A549 (cell line): ENCODE results near the gene C9orf78. TPM values are rescaled to one million over a fixed set of nuclear protein-coding genes. Genes with fewer than 3 reads are reported as not detected.
A peak's percentile ranks its signal among the peaks of the same experiment; 100 is the strongest.

Source experiments
- ATAC-seq, 2 experiments: fragments of 200-7000 bp in 1 of 2; fragments of >200 bp in 1 of 2; cut with Nextera tagmentation in 1 of 2; cut with Tn5 transposase in 1 of 2; 3 replicates each; pipeline versions ENCODE4 v1.8.0 to v1.9.1; 2018 to 2020; ENCODE audit warnings: mild to moderate bottlenecking in 1 of 2, moderate library complexity in 1 of 2
- CTCF ChIA-PET: fragments of 300-600 bp; sonication (Branson Sonifier 250); formaldehyde crosslinking; extraction: SDS; loops from one replicate; lab custom pipeline; 2021; ENCODE audit warnings: antibody characterized with exemption, inconsistent platforms; lab: Yijun Ruan, JAX
- POLR2A ChIA-PET: fragments of 350-600 bp; formaldehyde crosslinking; extraction: SDS; loops from one replicate; lab custom pipeline; 2021; ENCODE audit warnings: antibody characterized with exemption, inconsistent platforms; lab: Yijun Ruan, JAX
- DNase-seq, 2 experiments: peaks; one replicate each; pipeline versions ENCODE4 v3.0.0 to v3.0.0-alpha.2; 2011 to 2016; ENCODE audit warnings: low read depth in 1 of 2, low spot score in 1 of 2
- FAIRE-seq: peaks from 2 replicates; lab custom pipeline; 2011; peaks lifted over from hg19 to GRCh38; lab: Jason Lieb, UNC
- H3K27ac ChIP-seq, 2 experiments: fragments of >200 bp; sonication (Bioruptor Twin); formaldehyde crosslinking; 3 replicates each; pipeline ENCODE4 v1.5.1; 2016 to 2017
- H3K4me1 ChIP-seq: fragments of >200 bp; sonication (Bioruptor Twin); formaldehyde crosslinking; 3 replicates; pipeline ENCODE4 v1.6.1; 2016
- H3K4me2 ChIP-seq: fragments of >200 bp; sonication (Bioruptor Twin); formaldehyde crosslinking; 3 replicates; pipeline ENCODE4 v1.6.1; 2016
- H3K4me3 ChIP-seq: fragments of >200 bp; sonication (Bioruptor Twin); formaldehyde crosslinking; 3 replicates; pipeline ENCODE4 v1.5.1; 2016
- H3K9me3 ChIP-seq: fragments of >200 bp; sonication (Bioruptor Twin); formaldehyde crosslinking; 3 replicates; pipeline ENCODE4 v1.6.1; 2016
- ATOH8 ChIP-seq: fragments of 250-450 bp; sonication (Bioruptor Pico); IDR thresholded peaks from 2 replicates; pipeline ENCODE4 v1.5.0; 2020; ENCODE audit warnings: low read depth, mild to moderate bottlenecking, moderate library complexity
- BCL3 ChIP-seq: fragments of >200 bp; sonication (Bioruptor Twin); formaldehyde crosslinking; IDR thresholded peaks from 3 replicates; pipeline ENCODE4 v1.6.1; 2016
- BHLHE40 ChIP-seq: IDR thresholded peaks from 2 replicates; pipeline ENCODE4 v1.6.1; 2012; ENCODE audit warnings: low read depth, low read length, inconsistent platforms
- CHD2 ChIP-seq: fragments of 150-350 bp; IDR thresholded peaks from 2 replicates; pipeline ENCODE4 v1.6.1; 2014; ENCODE audit warnings: low read length; ENCODE audit not compliant: partially characterized antibody
- E2F6 ChIP-seq: IDR thresholded peaks from 2 replicates; pipeline ENCODE4 v1.6.1; 2012; ENCODE audit warnings: low read depth, borderline replicate concordance
- EHF ChIP-seq: fragments of 250-450 bp; sonication (Bioruptor Pico); IDR thresholded peaks from 2 replicates; pipeline ENCODE4 v1.5.0; 2020; ENCODE audit warnings: mild to moderate bottlenecking
- HDAC2 ChIP-seq: fragments of 200-600 bp; sonication (generic); IDR thresholded peaks from 2 replicates; pipeline ENCODE4 v1.6.1; 2016
- HOXA7 ChIP-seq: fragments of 250-450 bp; sonication (Bioruptor Pico); IDR thresholded peaks from 2 replicates; pipeline ENCODE4 v1.5.0; 2020; ENCODE audit warnings: mild to moderate bottlenecking, moderate library complexity
- MAFK ChIP-seq: fragments of 450-650 bp; IDR thresholded peaks from 2 replicates; pipeline ENCODE4 v1.6.1; 2014; ENCODE audit not compliant: partially characterized antibody
- NFE2L2 ChIP-seq: fragments of 150-350 bp; conservative IDR thresholded peaks from 2 replicates; pipeline ENCODE4 v1.6.1; 2014; ENCODE audit warnings: low read length
- NPAS2 ChIP-seq: fragments of 250-450 bp; sonication (Bioruptor Pico); IDR thresholded peaks from 2 replicates; pipeline ENCODE4 v1.8.0; 2022; ENCODE audit warnings: mild to moderate bottlenecking, moderate library complexity, borderline replicate concordance
- RARB ChIP-seq: fragments of 250-450 bp; sonication (Bioruptor Pico); IDR thresholded peaks from 2 replicates; pipeline ENCODE4 v1.8.0; 2021; ENCODE audit warnings: mild to moderate bottlenecking, moderate library complexity
- RCOR1 ChIP-seq: fragments of 150-350 bp; IDR thresholded peaks from 2 replicates; pipeline ENCODE4 v1.6.1; 2014; ENCODE audit warnings: antibody characterized with exemption, low read length, low read depth
- RFX5 ChIP-seq: fragments of 450-650 bp; IDR thresholded peaks from 2 replicates; pipeline ENCODE4 v1.7.1; 2014; ENCODE audit warnings: antibody characterized with exemption, mild to moderate bottlenecking, moderate library complexity
- ZFP36 ChIP-seq: fragments of 450-650 bp; IDR thresholded peaks from 2 replicates; pipeline ENCODE4 v1.6.1; 2014; ENCODE audit warnings: borderline replicate concordance; ENCODE audit not compliant: partially characterized antibody
- ZSCAN20 ChIP-seq: fragments of 250-450 bp; sonication (Bioruptor Pico); IDR thresholded peaks from 2 replicates; pipeline ENCODE4 v1.8.0; 2022; ENCODE audit warnings: mild to moderate bottlenecking, moderate library complexity
- WGBS: methylation state at CpG from one replicate; pipeline ENCODE4 v1.1.6; 2017; ENCODE audit errors: missing lambda C conversion rate; 5-methylcytosine and 5-hydroxymethylcytosine counted together
- polyA plus RNA-seq, 4 experiments: library from polyadenylated mRNA; depleted of rRNA in 3 of 4; stranded (reverse); fragments of >200 nt; fragmentation: RNase III in 1 of 4; extraction: RNeasy Plus Mini Kit Qiagen cat#74134 plus additional on column Dnase treatment in 1 of 4; gene quantifications; 2 replicates in 3 of 4; 3 replicates in 1 of 4; pipeline ENCODE4 v1.2.3, GENCODE V29; 2011 to 2017
- TF ChIP-seq, protein P1 (sequence below): IDR thresholded peaks from 2 replicates; pipeline ENCODE4 v1.6.1; 2012
- TF ChIP-seq, protein P2 (sequence below): fragments of >200 bp; sonication (Bioruptor Twin); formaldehyde crosslinking; IDR thresholded peaks from 3 replicates; pipeline ENCODE4 v1.5.1; 2016
- TF ChIP-seq, protein P3 (sequence below): fragments of >200 bp; sonication (Bioruptor Twin); formaldehyde crosslinking; IDR thresholded peaks from 2 replicates; pipeline ENCODE4 v1.6.1; 2016

Gene C9orf78
- polyA plus RNA-seq, 2 of the 4 experiments (the other 2 are of a cell fraction) = 91.4 to 131 TPM

DNA sequence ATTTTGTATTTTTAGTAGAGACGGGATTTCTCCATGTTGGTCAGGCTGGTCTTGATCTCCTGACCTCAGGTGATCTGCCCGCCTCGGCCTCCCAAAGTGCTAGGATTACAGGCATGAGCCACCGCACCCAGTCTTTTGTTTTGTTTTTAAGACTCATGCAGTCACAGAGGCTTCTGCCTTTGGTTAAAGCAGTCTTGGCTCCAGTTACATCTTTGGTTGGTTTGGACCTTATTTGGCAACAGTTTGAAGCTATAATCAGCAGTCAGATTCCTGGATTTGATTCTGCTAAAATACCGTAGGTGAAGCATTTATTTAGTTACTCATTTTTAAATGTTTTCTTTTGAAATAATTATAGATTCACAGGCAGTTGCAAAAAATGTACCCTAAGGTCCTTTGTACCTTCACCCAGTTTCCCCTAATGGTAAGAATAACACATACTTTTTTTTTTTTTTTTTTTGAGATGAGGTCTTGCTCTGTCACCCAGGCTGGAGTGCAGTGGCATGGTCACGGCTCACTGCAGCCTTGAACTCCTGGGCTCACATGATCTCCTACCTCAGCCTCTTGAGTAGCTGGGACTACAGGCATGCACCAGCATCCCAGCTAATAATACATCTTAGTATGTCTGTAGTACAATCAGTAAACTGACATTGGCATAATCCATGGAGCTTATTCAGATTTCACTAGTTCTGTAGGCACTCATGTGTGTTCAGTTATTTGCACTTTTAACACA, 15.9 kb upstream of the C9orf78 start:
- DNase-seq (no peak), ATAC-seq (no peak), FAIRE-seq (no peak)
- WGBS = 85% methylated on average over 6 of the region's 6 CpGs
- Histone ChIP-seq H3K4me3 (no peak overlapping the region), H3K27ac (no peak overlapping the region)
- CTCF ChIA-PET = interaction anchor here (1.1 to 1.5 kb wide), 3 partner anchors 11 to 35 kb away, joined by 3 read pairs; no protein-coding TSS in a partner anchor
- no peak for TF ChIP-seq ZFP36
- no peak for TF ChIP-seq EHF (CRISPR knock-in tag)
- TF ChIP-seq CHD2 = no peak
- TF ChIP-seq ZSCAN20 (CRISPR knock-in tag) = no peak
- no peak for TF ChIP-seq RARB (CRISPR knock-in tag)
- TF ChIP-seq HOXA7 (CRISPR knock-in tag) = no peak
- TF ChIP-seq, protein P1, sequence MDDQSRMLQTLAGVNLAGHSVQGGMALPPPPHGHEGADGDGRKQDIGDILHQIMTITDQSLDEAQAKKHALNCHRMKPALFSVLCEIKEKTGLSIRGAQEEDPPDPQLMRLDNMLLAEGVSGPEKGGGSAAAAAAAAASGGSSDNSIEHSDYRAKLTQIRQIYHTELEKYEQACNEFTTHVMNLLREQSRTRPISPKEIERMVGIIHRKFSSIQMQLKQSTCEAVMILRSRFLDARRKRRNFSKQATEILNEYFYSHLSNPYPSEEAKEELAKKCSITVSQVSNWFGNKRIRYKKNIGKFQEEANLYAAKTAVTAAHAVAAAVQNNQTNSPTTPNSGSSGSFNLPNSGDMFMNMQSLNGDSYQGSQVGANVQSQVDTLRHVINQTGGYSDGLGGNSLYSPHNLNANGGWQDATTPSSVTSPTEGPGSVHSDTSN = no peak
- no peak for TF ChIP-seq HDAC2
- TF ChIP-seq, all 56 proteins: peak for 0
- POLR2A ChIA-PET = no interaction called here
- no peak overlapping the region for H3K4me2 ChIP-seq
- H3K9me3 ChIP-seq = no peaks in the 10 kb centered on the region
- no peaks in the 10 kb centered on the region for H3K4me1 ChIP-seq

GRCh38 chr9:129849901-129850300, 14.8 kb upstream of the C9orf78 start:
- no peak overlapping the region for H3K4me3 ChIP-seq
- FAIRE-seq (no peak), DNase-seq (no peak), ATAC-seq (no peak)
- H3K27ac ChIP-seq = no peak overlapping the region
- POLR2A ChIA-PET = no interaction called here
- CTCF ChIA-PET = interaction anchor here (1.4 to 1.5 kb wide), 2 partner anchors 11 to 250 kb away, joined by 3 to 5 read pairs; no protein-coding TSS in a partner anchor
- no peak for TF ChIP-seq E2F6
- no peak for TF ChIP-seq BCL3
- no peak for TF ChIP-seq ZFP36
- no peak for TF ChIP-seq MAFK
- no peak for TF ChIP-seq NPAS2
- no peak for TF ChIP-seq RCOR1
- TF ChIP-seq ATOH8 (CRISPR knock-in tag) = no peak
- WGBS = 73% methylated on average over 6 of the region's 6 CpGs
- H3K4me2 ChIP-seq = no peak overlapping the region
- H3K4me1 ChIP-seq = no peaks in the 10 kb centered on the region
- H3K9me3 ChIP-seq = no peaks in the 10 kb centered on the region

DNA sequence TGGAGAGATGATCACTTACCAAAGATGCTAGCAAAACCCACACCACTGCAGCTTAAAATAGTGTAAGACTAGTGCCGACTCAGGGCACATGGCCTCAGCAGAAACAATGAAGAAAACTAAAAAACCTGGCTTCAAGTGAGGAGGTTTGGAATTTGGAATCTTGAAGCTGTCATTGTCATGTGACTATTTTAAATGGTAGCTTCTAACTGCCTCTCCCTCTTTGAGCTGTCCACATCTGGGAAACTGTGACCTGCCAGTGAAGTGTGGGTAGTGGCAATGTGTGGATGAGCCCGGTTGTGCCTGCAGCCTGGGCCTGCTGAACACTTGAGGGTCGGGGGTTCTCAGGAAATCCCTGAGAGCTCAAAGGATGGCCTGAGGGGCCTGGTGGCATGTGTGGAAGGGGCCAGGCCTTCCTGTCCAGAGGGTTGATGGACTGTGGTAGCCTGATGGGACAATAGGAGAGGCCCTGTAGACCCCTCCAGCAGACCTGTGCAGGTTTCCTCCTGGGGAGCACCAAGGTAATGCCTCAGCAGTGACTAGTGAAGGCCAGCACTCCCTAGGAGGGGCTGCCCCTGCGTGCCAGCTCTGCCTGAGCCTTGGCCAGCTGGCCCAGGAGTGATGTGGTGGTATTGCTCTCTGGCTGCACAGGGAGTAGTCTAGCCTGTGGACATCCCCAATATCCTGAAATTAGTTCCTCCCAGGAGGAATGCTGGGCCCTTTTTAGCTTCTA, 13.8 kb upstream of the C9orf78 start:
- POLR2A ChIA-PET = no interaction called here
- TF ChIP-seq, protein P2, sequence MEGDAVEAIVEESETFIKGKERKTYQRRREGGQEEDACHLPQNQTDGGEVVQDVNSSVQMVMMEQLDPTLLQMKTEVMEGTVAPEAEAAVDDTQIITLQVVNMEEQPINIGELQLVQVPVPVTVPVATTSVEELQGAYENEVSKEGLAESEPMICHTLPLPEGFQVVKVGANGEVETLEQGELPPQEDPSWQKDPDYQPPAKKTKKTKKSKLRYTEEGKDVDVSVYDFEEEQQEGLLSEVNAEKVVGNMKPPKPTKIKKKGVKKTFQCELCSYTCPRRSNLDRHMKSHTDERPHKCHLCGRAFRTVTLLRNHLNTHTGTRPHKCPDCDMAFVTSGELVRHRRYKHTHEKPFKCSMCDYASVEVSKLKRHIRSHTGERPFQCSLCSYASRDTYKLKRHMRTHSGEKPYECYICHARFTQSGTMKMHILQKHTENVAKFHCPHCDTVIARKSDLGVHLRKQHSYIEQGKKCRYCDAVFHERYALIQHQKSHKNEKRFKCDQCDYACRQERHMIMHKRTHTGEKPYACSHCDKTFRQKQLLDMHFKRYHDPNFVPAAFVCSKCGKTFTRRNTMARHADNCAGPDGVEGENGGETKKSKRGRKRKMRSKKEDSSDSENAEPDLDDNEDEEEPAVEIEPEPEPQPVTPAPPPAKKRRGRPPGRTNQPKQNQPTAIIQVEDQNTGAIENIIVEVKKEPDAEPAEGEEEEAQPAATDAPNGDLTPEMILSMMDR = no peak
- TF ChIP-seq RFX5 (no peak), HOXA7 (CRISPR knock-in tag) (no peak), NFE2L2 (no peak), E2F6 (no peak), BHLHE40 (no peak)
- TF ChIP-seq, protein P3, sequence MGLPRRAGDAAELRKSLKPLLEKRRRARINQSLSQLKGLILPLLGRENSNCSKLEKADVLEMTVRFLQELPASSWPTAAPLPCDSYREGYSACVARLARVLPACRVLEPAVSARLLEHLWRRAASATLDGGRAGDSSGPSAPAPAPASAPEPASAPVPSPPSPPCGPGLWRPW = no peak
- H3K4me2 ChIP-seq = no peak overlapping the region
- H3K4me1 ChIP-seq = no peaks in the 10 kb centered on the region
- no peak overlapping the region for H3K27ac ChIP-seq
- no peaks in the 10 kb centered on the region for H3K9me3 ChIP-seq
- CTCF ChIA-PET = interaction anchor here (0.6 to 1.5 kb wide), 5 partner anchors 10 to 717 kb away, joined by 3 to 5 read pairs (median 3); no protein-coding TSS in a partner anchor
- no peak for FAIRE-seq
- WGBS = 76% methylated on average over 4 of the region's 4 CpGs
- no peak overlapping the region for H3K4me3 ChIP-seq
- DNase-seq = no peak
- peak; percentile 13 to 34; a peak in 4 of 6 replicates for ATAC-seq
